ENCODE measurements around the gene RPL36A. TPM values are rescaled to one million over a fixed set of nuclear protein-coding genes. Genes with fewer than 3 reads are reported as not detected.

Gene RPL36A
- total RNA-seq, 4 donors from 2014 or later: 279 to 2,120 (median 1,455) TPM

DNA sequence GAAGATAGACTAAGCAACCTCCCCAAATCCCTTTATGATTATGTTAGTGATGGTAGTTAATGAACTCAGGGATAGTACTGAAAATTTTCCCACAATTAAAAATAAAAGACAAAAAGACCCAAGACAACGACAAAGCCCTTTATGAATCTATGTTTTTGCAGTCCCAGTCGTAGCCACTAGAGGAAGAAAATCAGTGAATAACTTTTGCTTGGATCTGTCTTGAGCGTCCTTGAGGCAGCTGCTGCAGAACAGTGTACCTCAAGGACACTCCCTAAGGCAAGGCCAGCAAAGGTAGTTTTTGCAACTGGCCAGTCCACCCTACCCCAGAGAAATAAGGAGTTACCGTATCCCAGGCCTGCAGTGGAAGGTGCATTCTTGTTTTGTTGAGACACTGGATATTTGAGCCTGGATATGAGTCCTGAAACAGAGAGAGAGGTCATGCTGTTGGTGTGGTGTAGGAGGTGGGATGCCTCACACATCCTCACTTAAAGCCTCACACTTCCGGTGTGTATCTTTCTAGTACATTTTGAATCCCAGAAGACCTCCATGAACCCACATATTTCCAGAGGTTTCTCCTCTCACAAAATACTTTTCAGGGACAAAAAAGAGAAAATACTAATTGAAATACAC, 33.5 kb upstream of the RPL36A start:
- Histone ChIP-seq H3K4me3 (no peak overlapping the region), H3K36me3 (no peaks in the 10 kb centered on the region), H3K4me1 (no peaks in the 10 kb centered on the region), H3K27me3 (no peaks in the 10 kb centered on the region), H3K27ac (no peak overlapping the region), H3K9me3 (no peaks in the 10 kb centered on the region)
- TF ChIP-seq, protein P1, sequence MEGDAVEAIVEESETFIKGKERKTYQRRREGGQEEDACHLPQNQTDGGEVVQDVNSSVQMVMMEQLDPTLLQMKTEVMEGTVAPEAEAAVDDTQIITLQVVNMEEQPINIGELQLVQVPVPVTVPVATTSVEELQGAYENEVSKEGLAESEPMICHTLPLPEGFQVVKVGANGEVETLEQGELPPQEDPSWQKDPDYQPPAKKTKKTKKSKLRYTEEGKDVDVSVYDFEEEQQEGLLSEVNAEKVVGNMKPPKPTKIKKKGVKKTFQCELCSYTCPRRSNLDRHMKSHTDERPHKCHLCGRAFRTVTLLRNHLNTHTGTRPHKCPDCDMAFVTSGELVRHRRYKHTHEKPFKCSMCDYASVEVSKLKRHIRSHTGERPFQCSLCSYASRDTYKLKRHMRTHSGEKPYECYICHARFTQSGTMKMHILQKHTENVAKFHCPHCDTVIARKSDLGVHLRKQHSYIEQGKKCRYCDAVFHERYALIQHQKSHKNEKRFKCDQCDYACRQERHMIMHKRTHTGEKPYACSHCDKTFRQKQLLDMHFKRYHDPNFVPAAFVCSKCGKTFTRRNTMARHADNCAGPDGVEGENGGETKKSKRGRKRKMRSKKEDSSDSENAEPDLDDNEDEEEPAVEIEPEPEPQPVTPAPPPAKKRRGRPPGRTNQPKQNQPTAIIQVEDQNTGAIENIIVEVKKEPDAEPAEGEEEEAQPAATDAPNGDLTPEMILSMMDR (IDR thresholded peaks at IDR 0.05): peak in 1 of 4 experiments; percentile 3
- no peak for TF ChIP-seq POLR2A (IDR thresholded peaks at IDR 0.05)
- DNase-seq: no peak
- intact Hi-C loops (cut with DNase I; ENCODE audit: low total_unique reads): no loop called here

DNA sequence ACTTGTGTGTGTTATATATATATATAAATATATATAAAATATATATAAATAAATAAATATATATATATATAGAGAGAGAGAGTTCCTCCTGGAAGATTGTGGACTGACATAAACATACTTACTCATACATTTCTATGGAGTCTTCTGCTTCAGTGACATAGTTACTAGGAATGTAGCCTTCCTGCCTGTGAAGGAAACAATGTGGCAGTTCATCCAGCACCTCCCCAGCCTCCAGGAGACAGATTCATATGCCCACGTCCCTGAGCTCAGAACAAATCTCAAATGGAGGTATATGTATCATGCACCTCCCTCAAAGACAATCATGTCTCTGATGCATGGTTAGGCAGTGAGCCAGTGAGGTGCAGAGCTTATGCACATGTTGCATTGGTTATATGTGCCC, 30.8 kb upstream of the RPL36A start:
- DNase-seq: no peak
- no peaks in the 10 kb centered on the region for H3K36me3 ChIP-seq
- H3K9me3 ChIP-seq: no peaks in the 10 kb centered on the region
- no peak overlapping the region for H3K27ac ChIP-seq
- H3K4me1 ChIP-seq: no peaks in the 10 kb centered on the region
- intact Hi-C loops (cut with DNase I; ENCODE audit: low total_unique reads): no loop called here
- no peaks in the 10 kb centered on the region for H3K27me3 ChIP-seq
- TF ChIP-seq, protein P1 (IDR thresholded peaks at IDR 0.05): no peak
- no peak for TF ChIP-seq POLR2A (IDR thresholded peaks at IDR 0.05)
- H3K4me3 ChIP-seq: no peak overlapping the region

DNA sequence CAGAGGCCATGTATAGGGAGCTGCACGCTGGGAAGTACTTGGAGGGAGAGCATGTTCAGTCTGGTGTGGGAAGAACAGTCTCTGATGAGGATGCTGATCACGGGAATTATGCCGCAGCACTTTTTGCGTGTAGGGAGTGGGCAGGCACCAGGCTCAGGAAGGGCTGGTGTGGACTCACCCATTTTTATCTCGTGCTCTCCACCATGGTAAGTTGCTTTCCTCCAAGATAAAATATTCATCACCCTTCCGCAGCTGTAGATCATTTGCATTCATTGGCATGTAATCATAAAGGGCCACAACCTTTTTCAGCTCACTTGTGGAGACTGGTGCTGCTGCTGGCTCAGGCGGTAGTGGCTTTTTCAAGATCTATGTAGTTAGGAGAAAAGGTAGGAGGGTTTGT, 30.4 kb upstream of the RPL36A start:
- Histone ChIP-seq H3K4me1 (no peaks in the 10 kb centered on the region), H3K4me3 (no peak overlapping the region), H3K9me3 (no peaks in the 10 kb centered on the region), H3K27ac (no peak overlapping the region), H3K27me3 (no peaks in the 10 kb centered on the region), H3K36me3 (no peaks in the 10 kb centered on the region)
- no peak for TF ChIP-seq POLR2A (IDR thresholded peaks at IDR 0.05)
- TF ChIP-seq, protein P1 (IDR thresholded peaks at IDR 0.05): no peak
- intact Hi-C loops (cut with DNase I; ENCODE audit: low total_unique reads): no loop called here
- no peak for DNase-seq

DNA sequence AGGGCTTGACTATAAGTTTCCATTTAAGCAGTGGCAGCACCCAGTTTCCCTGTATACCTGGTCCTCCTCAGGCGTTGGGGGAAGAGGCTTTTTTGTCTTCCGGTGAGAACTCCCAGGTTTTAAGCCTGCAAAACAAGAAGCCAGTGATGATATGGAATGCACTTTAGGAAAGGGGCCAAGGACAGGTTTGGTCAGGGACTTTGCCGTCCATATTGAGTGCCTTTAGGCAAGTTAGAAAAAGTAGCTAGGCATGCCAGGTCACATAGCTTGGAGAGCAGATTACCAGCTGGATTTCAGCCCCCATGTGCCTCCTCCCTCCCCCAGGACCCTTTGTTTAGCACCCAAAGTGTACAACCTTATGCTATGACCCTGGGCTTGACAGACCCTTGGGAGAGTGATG, 28.7 kb upstream of the RPL36A start:
- intact Hi-C loops (cut with DNase I; ENCODE audit: low total_unique reads): no loop called here
- no peak overlapping the region for H3K4me3 ChIP-seq
- no peak overlapping the region for H3K27ac ChIP-seq
- DNase-seq: no peak
- H3K4me1 ChIP-seq: no peaks in the 10 kb centered on the region
- TF ChIP-seq POLR2A (IDR thresholded peaks at IDR 0.05): no peak
- TF ChIP-seq, protein P1 (IDR thresholded peaks at IDR 0.05): no peak
- no peaks in the 10 kb centered on the region for H3K36me3 ChIP-seq
- H3K27me3 ChIP-seq: no peaks in the 10 kb centered on the region
- no peaks in the 10 kb centered on the region for H3K9me3 ChIP-seq

DNA sequence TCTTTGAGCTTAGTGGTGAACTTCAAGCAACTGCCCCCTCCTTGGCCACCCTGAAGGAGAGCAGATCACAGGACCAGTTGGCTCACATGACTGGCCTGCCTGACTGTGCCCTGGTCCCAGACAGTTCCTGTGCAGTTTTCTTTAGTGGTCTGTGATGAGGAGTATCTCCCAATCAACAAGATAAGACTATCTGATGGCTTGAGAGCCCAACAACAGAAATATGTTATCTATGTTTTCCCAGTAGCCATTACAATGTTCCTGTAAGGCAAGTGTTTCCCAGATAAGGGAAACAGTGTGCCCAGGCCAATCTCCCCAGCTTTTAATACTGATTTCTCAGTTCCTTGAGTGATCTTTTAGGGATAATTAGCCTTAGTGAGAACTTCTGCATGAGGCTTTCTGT, 28.1 kb upstream of the RPL36A start:
- DNase-seq: no peak
- H3K4me3 ChIP-seq: no peak overlapping the region
- H3K27ac ChIP-seq: no peak overlapping the region
- intact Hi-C loops (cut with DNase I; ENCODE audit: low total_unique reads): no loop called here
- H3K36me3 ChIP-seq: no peaks in the 10 kb centered on the region
- no peak for TF ChIP-seq POLR2A (IDR thresholded peaks at IDR 0.05)
- TF ChIP-seq, protein P1 (IDR thresholded peaks at IDR 0.05): no peak
- H3K27me3 ChIP-seq: no peaks in the 10 kb centered on the region
- no peaks in the 10 kb centered on the region for H3K9me3 ChIP-seq
- no peaks in the 10 kb centered on the region for H3K4me1 ChIP-seq

All from uterus (tissue), 4 donors.